GM12872 (cell line): ENCODE measurements around the gene LRRC56.

Experiments
- TF ChIP-seq, protein P1 (sequence below): IDR thresholded peaks from 3 replicates; pipeline ENCODE4 v1.5.1; 2011; ENCODE audit warnings: low read depth, mild to moderate bottlenecking, low read length, moderate library complexity; ENCODE audit not compliant: insufficient read depth

LRRC56 gene

DNA sequence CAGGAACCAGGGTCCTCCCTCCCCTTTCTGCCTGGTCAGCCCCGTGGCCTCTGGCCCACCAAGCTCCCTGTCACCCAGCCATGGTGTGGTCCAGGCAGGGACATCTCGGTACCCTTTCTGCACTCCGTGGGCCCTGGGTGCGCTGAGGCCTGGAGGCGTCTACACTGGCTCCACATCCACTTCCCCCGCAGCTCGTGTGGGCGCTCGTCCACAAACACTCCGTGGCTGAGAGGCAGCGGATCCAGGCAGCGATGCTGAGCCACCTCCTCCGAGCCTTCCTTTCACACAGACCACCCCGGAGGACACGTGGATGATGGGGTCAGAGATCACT is 46.4 kb upstream of the LRRC56 start:
- TF ChIP-seq, protein P1, sequence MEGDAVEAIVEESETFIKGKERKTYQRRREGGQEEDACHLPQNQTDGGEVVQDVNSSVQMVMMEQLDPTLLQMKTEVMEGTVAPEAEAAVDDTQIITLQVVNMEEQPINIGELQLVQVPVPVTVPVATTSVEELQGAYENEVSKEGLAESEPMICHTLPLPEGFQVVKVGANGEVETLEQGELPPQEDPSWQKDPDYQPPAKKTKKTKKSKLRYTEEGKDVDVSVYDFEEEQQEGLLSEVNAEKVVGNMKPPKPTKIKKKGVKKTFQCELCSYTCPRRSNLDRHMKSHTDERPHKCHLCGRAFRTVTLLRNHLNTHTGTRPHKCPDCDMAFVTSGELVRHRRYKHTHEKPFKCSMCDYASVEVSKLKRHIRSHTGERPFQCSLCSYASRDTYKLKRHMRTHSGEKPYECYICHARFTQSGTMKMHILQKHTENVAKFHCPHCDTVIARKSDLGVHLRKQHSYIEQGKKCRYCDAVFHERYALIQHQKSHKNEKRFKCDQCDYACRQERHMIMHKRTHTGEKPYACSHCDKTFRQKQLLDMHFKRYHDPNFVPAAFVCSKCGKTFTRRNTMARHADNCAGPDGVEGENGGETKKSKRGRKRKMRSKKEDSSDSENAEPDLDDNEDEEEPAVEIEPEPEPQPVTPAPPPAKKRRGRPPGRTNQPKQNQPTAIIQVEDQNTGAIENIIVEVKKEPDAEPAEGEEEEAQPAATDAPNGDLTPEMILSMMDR: no peak

DNA sequence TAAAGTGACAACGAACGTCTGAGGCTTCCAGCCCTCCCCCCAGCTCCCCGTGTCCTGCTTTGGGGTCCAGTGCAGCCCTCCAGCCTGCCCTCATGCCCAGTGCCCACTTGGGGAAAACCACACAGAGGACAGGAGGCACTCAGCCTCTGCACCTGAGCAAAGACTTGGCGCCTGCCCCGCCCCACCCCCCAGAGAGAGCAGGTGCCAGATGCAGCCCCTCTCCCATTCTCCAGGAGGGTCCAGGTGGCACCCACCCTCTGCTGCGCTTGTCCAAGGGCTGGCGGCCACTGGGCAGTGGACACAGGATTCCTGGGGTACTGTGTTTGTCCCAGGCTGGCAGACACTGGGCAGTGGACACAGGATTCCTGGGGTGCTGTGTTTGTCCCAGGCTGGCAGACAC is 46.0 kb upstream of the LRRC56 start:
- TF ChIP-seq, protein P1: no peak

DNA sequence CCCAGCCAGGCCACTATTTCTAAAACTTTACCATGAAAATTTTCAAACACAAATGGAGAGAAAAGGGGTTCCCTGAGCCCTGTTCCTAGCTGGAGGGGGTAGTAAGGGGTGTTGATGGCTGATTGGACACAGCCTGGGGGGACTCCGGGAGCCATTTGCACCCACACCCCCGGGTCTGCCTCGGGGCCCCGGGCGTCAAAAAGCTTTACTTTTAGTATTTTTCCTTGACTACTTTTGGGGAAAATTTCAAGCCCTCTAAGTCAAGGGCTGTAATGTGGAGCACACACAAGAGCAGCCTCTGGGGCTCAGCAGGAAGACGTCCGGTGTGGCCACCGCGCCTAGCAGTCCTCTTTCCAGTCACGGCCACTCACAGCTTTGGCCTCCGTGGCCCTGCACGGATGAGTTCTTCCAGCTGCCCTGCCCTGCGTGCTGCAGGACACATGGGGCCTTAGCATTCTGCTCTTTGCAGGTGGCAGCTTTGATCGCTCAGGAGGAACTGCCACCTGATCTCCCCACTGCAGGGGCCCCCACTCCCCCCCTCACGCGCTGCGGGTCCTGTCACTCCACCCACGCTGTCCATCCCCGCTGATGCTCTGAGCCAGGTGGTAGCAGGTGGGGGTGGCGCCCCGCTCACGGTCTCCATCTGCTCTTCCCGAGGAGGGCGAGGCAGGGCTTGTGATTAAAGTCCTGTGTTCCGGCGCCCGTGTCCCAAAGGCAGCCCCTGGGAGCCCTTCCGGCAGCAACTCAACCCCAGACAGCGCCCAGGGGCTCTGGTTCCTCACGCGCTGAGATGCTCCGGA is 44.7 kb upstream of the LRRC56 start:
- TF ChIP-seq, protein P1: no peak

DNA sequence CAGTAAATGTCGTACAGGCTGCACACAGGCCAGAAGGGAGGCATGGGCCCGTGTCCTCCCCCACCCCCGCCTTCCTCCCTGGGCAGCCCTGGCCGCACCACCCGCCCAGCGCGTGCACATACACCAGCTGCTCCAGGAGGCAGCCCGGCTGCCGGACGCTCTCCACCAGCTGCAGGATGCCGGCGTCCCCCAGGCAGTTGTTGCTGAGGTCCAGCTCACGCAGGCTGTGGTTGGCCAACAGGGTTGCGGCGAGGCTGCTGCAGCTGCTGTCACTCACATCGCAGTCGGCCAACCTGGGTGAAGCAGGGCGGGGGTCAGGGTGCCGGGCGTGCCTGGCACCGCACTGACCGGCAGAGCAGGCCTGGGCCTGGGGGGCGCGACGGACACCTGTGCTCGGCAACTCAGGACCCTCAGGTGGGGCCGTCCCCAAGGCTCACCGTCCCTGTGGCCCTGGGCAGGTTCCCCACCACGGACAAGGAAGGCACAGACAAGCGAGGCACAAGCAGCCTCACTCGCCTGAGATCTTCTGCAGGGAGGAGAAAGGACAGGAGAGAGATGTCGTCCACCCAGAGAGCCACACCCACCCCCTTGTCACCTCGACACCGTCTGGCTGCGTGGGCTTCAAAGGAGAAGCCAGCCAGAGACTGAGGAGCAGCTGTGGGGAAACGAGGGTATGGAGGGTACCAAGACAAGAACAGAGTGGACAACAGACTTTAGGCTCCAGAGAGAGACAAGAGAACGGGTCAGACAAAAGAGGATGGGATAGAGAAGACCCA is 42.4 kb upstream of the LRRC56 start:
- TF ChIP-seq, protein P1: no peak

DNA sequence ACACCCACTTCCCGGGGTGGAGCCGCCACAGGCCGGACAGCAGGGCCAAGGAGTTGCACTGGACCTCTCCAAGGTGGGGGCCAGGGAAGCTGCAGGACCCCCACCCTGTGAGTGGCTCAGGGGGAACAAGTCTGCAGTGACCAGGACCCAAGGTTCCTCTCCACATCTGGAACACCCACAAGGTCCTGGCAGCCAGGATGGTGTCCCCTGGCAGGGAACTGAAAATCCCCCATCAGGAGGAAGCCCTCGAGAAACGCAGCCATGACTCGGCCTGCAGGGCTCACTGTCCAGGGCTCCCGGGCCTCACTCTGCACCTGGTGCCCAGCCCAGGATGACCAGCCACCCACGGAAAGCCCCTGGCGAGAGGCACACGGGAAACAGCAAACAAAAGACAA is 41.8 kb upstream of the LRRC56 start:
- TF ChIP-seq, protein P1: no peak

DNA sequence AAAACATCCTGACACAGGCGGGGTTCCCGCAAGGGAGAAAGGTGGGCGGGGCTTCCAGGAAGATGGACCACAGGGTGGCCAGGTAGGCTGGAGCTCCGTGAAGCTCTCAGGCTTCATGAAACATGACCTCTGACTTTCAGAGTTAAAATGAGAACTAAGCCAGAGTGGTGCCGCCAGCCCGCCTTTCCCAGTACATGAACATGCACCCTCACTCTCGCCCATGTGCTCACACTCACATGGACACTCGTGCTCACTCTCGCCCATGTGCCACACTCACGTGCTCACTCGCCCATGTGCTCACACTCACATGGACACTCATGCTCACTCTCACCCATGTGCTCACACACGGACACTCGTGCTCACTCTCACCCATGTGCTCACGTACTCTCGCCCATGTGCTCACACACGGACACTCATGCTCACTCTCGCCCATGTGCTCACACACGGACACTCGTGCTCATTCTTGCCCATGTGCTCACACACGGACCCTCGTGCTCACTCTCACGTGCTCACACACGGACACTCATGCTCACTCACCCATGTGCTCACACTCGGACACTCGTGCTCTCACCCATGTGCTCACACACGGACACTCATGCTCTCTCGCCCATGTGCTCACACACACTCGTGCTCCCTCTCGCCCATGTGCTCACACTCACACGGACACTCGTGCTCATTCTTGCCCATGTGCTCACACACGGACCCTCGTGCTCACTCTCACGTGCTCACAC is 40.3 kb upstream of the LRRC56 start:
- TF ChIP-seq, protein P1: no peak
